Heart left ventricle (tissue), 13 donors: Measurements from ENCODE around the gene HDAC4.

Source experiments
- CTCF ChIP-seq, 12 donors: fragments of 200-600 bp; sonication (generic) in 4 of 12; IDR thresholded peaks; one replicate each; pipeline versions ENCODE4 v1.5.0 to v1.8.0; 2018 to 2022; ENCODE audit warnings: antibody characterized with exemption in 12 of 12, mild to moderate bottlenecking in 5 of 12
- POLR2A ChIP-seq, 2 donors: fragments of 450-650 bp; IDR thresholded peaks; one replicate each; pipeline ENCODE4 v1.6.1; 2017; ENCODE audit warnings: antibody characterized with exemption in 2 of 2, mild to moderate bottlenecking in 2 of 2, moderate library complexity in 2 of 2
- donor health status: ischemic (EF 13 %, LVEDD 7.1; RV severe dilation, severe dysfunction).
- donor health status: DM: no; HTN: yes; CAD: no.
- donor health status: DM: no; HTN: no; CAD: no.
- donor health status: ischemic (EF 25% LVEDD 6.9; RV normal size, moderate dysfunction).
- donor health status: ischemic (EF 25% LVEDD 5.7; RV mildly dilated, moderate dysfunction).
- donor health status: ischemic (EF 35%, LVEDD 5.7; RV mildly dilated, moderate dysfunction).
- donor health status: nonischemic (EF 11% LVEDD 7.7; RV severe dilation, severe dysfunction).
- donor health status: DM: yes; HTN: yes; CAD: no.
- donor health status: PGD.
- donor health status: ischemic (EF 29% LVEDD 5.4; RV normal size, mild dysfunction).
- donor health status: nonischemic (EF 23%, LVEDD 6.1; RV moderate dilation, normal function).

GRCh38 chr2:239262484-239263230 is 138.2 kb downstream of the HDAC4 start:
- TF ChIP-seq CTCF (IDR thresholded peaks at IDR 0.05) (no peak), POLR2A (IDR thresholded peaks at IDR 0.05) (no peak)
